Measurements from ENCODE around the gene ABCB8.
"Not testable (repeated sequence)": the region's sequence is repeated elsewhere in the genome, so short reads cannot be mapped to it uniquely, and the experiment has no call there.

The ABCB8 gene

GRCh38 chr7:151038951-151039849, 10.9 kb downstream of the ABCB8 start:
- peak; percentile 20 for DNase-seq

- no peak for DNase-seq
Measured at GRCh38 chr7:151039850-151040548, 11.7 kb downstream of the ABCB8 start.

GRCh38 chr7:151040616-151041375, 12.5 kb downstream of the ABCB8 start:
- DNase-seq: no peak

GRCh38 chr7:151043449-151043848, 15.2 kb downstream of the ABCB8 start:
- DNase-seq: not testable (repeated sequence)

GRCh38 chr7:151043959-151044358, 15.7 kb downstream of the ABCB8 start:
- no peak for DNase-seq

GRCh38 chr7:151045262-151045661, 17.0 kb downstream of the ABCB8 start:
- DNase-seq: no peak

GRCh38 chr7:151045967-151046366, 17.7 kb downstream of the ABCB8 start:
- DNase-seq: no peak

- no peak for DNase-seq
Measured at GRCh38 chr7:151046603-151047573, 18.6 kb downstream of the ABCB8 start.

- no peak for DNase-seq
Measured at GRCh38 chr7:151047976-151048815, 19.9 kb downstream of the ABCB8 start, which contains the start of gene ASIC3. Gene ASIC3, plus strand, starts transcription at chr7:151048531. Its CDS starts 355 bp downstream, at chr7:151048886.

GRCh38 chr7:151048911-151049463, 20.7 kb downstream of the ABCB8 start:
- DNase-seq: no peak

GRCh38 chr7:151051108-151051507, 22.9 kb downstream of the ABCB8 start:
- peak; percentile 43 for DNase-seq

GRCh38 chr7:151053096-151053495, 24.8 kb downstream of the ABCB8 start:
- DNase-seq: no peak

- no peak for DNase-seq
Measured at GRCh38 chr7:151053751-151054150, 25.5 kb downstream of the ABCB8 start.

GRCh38 chr7:151056283-151056665, 28.0 kb downstream of the ABCB8 start:
- DNase-seq: no peak

GRCh38 chr7:151056666-151057505, 28.6 kb downstream of the ABCB8 start:
- no peak for DNase-seq

GRCh38 chr7:151057506-151057988, 29.3 kb downstream of the ABCB8 start, which contains the start of gene CDK5:
Gene CDK5, minus strand, starts transcription at chr7:151057897. Its CDS starts 49 bp downstream, at chr7:151057848.
- no peak for DNase-seq

GRCh38 chr7:151057989-151058780, 29.9 kb downstream of the ABCB8 start:
- DNase-seq: peak; percentile 93

GRCh38 chr7:151058781-151059366, 30.6 kb downstream of the ABCB8 start:
- DNase-seq: no peak
